Measurements from ENCODE around the gene N4BP3. TPM values are rescaled to one million over a fixed set of nuclear protein-coding genes. Genes with fewer than 3 reads are reported as not detected.

N4BP3 gene
- total and polyA plus RNA-seq, 2 of the 4 experiments (the other 2 are of a cell fraction), result 0.14 to 0.18 TPM

DNA sequence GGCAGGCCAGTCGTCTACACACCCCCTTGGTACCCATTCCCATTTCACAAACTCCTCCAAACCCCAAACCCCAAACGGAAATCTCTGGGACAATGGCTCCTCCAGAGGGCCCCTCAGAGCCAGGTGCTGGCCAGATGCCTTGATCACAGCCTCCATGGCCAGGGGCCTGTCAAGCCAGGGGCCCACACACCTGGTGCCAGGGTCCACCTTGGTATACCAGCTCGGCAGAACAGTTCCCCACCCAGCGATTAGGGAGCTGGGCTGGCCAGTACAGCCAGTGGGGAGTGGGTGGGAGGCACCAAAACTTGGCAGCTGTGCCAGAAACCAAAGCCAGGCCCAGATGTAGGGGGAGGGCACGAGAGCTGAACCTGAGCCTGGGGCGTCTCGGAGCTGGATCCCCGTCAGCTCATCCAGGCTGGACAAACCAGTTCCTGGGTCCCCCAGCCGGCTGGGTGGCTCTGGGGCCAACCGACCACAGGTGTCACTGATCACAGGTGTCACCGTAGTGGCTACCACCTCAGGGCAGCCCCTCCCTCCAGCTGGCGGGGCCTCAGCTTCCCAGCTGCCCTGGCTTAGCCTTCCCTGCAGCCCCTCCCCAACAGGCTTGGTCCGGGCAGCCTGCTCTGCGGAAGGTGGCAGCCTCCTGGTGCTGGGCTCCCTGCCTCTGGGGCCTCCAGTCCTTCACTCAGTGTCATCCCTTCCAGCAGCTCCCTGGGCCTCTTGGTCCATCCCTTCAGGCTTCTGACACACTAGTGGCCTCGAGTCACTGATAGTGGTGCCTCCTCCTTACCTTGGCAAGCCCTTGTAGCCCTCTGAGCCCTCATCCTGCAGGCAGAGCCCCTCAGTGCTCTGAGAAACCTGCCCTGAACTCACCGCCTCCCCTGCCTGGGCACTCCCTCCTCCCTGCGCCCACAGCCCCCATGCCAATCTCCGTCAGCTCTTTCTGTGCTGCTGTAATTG is 10.9 kb downstream of the N4BP3 start:
- Histone ChIP-seq H3K56ac (ENCODE audit: extremely low read depth, insufficient read depth, low read length) (no peak overlapping the region), H2BK15ac (ENCODE audit: low read depth, low read length) (no peak overlapping the region), H2AFZ (replicated peaks; ENCODE audit: low read length, poor library complexity) (peak overlapping the region; percentile 11), H4K5ac (ENCODE audit: low read depth, low read length) (no peak overlapping the region), H3K27me3 (ENCODE audit: control insufficient read depth, insufficient read depth, low read length) (peaks cover 5% of the 10 kb centered on the region), H2AK9ac (replicated peaks; ENCODE audit: low read depth, low read length, poor library complexity) (peak overlapping the region; percentile 28), H3K4me1 (ENCODE audit: control insufficient read depth, insufficient read depth, low read length) (peaks cover 6% of the 10 kb centered on the region; the same call in 1 of the 2 replicates), H2AK5ac (ENCODE audit: low read depth, low read length) (no peak overlapping the region), H3K36me3 (ENCODE audit: control insufficient read depth, insufficient read depth, low read length) (no peaks in the 10 kb centered on the region), H2BK20ac (ENCODE audit: low read depth, low read length) (no peak overlapping the region), H2BK120ac (ENCODE audit: low read depth, low read length) (no peak overlapping the region), H3K4ac (ENCODE audit: low read depth, low read length) (no peak overlapping the region), H3K4me3 (ENCODE audit: insufficient read depth, low read depth, low read length) (no peak overlapping the region), H4K8ac (ENCODE audit: low read depth in 2 of 2, low read length in 2 of 2) (no peak overlapping the region), H3K9me3 (ENCODE audit: control insufficient read depth, insufficient read depth, low read length) (no peaks in the 10 kb centered on the region), H3K4me2 (ENCODE audit: low read depth, low read length) (no peak overlapping the region), H3K9ac (ENCODE audit: low read depth, low read length) (no peak overlapping the region), H4K91ac (ENCODE audit: insufficient read depth, low read depth, low read length) (no peak overlapping the region), H4K20me1 (ENCODE audit: insufficient read depth, low read length) (no peaks in the 10 kb centered on the region; the same call in 1 of the 2 replicates), H3K27ac (ENCODE audit: insufficient read depth, low read length) (no peak overlapping the region), H3K79me1 (ENCODE audit: low read depth in 1 of 2, low read length in 2 of 2) (no peaks in the 10 kb centered on the region), H3K18ac (ENCODE audit: low read depth, low read length) (no peak overlapping the region), H3K14ac (replicated peaks; ENCODE audit: low read depth, low read length) (no peak overlapping the region), H3K23ac (ENCODE audit: low read depth, low read length) (no peak overlapping the region), H3K9me1 (ENCODE audit: insufficient read depth, low read length) (no peaks in the 10 kb centered on the region), H2BK5ac (ENCODE audit: low read depth, low read length, poor library complexity, severe bottlenecking) (no peak overlapping the region)
- no peak for ATAC-seq (ENCODE audit: low read depth)
- ChIA-PET CTCF (interaction anchor here (1.1 kb wide), 1 partner anchor 18 kb away, joined by 3 read pairs; no protein-coding TSS in a partner anchor), POLR2A (ENCODE audit: unreplicated experiment) (no interaction called here)
- no TSS peak for BruUV-seq (replicated peaks)
- intact Hi-C loops (cut with micrococcal nuclease), result no loop called here
- dilution Hi-C loops (cut with HindIII; ENCODE audit: low sequenced_read_pairs, unreplicated experiment), result no loop called here
- WGBS, 2 experiments (ENCODE audit: extremely low coverage in 2 of 2, insufficient read length in 1 of 2), result 79% methylated on average over 7 of the region's 18 CpGs; no CpG with 5 or more reads in 1 of the 2 experiments
- no peak for DNase-seq
- in situ Hi-C loops (cut with MboI; ENCODE audit: low sequenced_read_pairs), result no loop called here
- no peak for TF ChIP-seq MAZ (IDR thresholded peaks at IDR 0.05; ENCODE audit: borderline replicate concordance, low read depth, low read length)
- TF ChIP-seq CHD1 (IDR thresholded peaks at IDR 0.05; ENCODE audit: low read depth, low read length), result no peak
- no peak for TF ChIP-seq MAFK (IDR thresholded peaks at IDR 0.05; ENCODE audit: low read depth, low read length)
- TF ChIP-seq MXI1 (IDR thresholded peaks at IDR 0.05; ENCODE audit: borderline replicate concordance, low read depth, low read length), result no peak
- no peak for TF ChIP-seq FOS (IDR thresholded peaks at IDR 0.05; ENCODE audit: low read depth, low read length)
- TF ChIP-seq BHLHE40 (IDR thresholded peaks at IDR 0.05; ENCODE audit: low read depth, low read length), result no peak
- no peak for TF ChIP-seq RCOR1 (IDR thresholded peaks at IDR 0.05; ENCODE audit: insufficient replicate concordance, low read length)
- TF ChIP-seq POLR2A (IDR thresholded peaks at IDR 0.05; ENCODE audit: low read depth, low read length), result no peak
- TF ChIP-seq SMC3 (IDR thresholded peaks at IDR 0.05; ENCODE audit: low read depth, low read length), result no peak
- TF ChIP-seq RFX5 (IDR thresholded peaks at IDR 0.05; ENCODE audit: low read depth, low read length), result no peak
- TF ChIP-seq NFE2L2 (IDR thresholded peaks at IDR 0.05; ENCODE audit: low read depth, low read length), result no peak
- TF ChIP-seq, protein P1, sequence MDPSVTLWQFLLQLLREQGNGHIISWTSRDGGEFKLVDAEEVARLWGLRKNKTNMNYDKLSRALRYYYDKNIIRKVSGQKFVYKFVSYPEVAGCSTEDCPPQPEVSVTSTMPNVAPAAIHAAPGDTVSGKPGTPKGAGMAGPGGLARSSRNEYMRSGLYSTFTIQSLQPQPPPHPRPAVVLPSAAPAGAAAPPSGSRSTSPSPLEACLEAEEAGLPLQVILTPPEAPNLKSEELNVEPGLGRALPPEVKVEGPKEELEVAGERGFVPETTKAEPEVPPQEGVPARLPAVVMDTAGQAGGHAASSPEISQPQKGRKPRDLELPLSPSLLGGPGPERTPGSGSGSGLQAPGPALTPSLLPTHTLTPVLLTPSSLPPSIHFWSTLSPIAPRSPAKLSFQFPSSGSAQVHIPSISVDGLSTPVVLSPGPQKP (IDR thresholded peaks at IDR 0.05; ENCODE audit: borderline replicate concordance, low read depth, low read length), result no peak
- TF ChIP-seq, protein P2, sequence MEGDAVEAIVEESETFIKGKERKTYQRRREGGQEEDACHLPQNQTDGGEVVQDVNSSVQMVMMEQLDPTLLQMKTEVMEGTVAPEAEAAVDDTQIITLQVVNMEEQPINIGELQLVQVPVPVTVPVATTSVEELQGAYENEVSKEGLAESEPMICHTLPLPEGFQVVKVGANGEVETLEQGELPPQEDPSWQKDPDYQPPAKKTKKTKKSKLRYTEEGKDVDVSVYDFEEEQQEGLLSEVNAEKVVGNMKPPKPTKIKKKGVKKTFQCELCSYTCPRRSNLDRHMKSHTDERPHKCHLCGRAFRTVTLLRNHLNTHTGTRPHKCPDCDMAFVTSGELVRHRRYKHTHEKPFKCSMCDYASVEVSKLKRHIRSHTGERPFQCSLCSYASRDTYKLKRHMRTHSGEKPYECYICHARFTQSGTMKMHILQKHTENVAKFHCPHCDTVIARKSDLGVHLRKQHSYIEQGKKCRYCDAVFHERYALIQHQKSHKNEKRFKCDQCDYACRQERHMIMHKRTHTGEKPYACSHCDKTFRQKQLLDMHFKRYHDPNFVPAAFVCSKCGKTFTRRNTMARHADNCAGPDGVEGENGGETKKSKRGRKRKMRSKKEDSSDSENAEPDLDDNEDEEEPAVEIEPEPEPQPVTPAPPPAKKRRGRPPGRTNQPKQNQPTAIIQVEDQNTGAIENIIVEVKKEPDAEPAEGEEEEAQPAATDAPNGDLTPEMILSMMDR (conservative IDR thresholded peaks at IDR 0.05; ENCODE audit: low read depth, low read length), result no peak
- TF ChIP-seq, protein P3, sequence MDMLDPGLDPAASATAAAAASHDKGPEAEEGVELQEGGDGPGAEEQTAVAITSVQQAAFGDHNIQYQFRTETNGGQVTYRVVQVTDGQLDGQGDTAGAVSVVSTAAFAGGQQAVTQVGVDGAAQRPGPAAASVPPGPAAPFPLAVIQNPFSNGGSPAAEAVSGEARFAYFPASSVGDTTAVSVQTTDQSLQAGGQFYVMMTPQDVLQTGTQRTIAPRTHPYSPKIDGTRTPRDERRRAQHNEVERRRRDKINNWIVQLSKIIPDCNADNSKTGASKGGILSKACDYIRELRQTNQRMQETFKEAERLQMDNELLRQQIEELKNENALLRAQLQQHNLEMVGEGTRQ (IDR thresholded peaks at IDR 0.05; ENCODE audit: low read depth, low read length), result no peak

Data from IMR-90 (cell line).